ENCODE results near the gene TECPR2.

GRCh38 chr14:102415671-102416070, 52.9 kb downstream of the TECPR2 start:
- TF ChIP-seq CTCF (IDR thresholded peaks at IDR 0.05) (no peak), POLR2A (IDR thresholded peaks at IDR 0.05) (no peak)

Measured in body of pancreas (tissue), 4 donors.